ENCODE results near the gene PDCD11.

Gene PDCD11

GRCh38 chr10:103448746-103449145 lies 52.3 kb downstream of the PDCD11 start:
- in situ Hi-C loops (cut with MboI; ENCODE audit: low sequenced_read_pairs, unreplicated experiment) = no loop called here
- DNase-seq (ENCODE audit: low spot score) = no peak
- no peak for TF ChIP-seq CTCF (IDR thresholded peaks at IDR 0.05; ENCODE audit: borderline replicate concordance, control extremely low read depth, extremely low read depth, insufficient read depth, missing control alignments)

- in situ Hi-C loops (cut with MboI; ENCODE audit: low sequenced_read_pairs, unreplicated experiment) = no loop called here
- no peak for TF ChIP-seq CTCF (IDR thresholded peaks at IDR 0.05; ENCODE audit: borderline replicate concordance, control extremely low read depth, extremely low read depth, insufficient read depth, missing control alignments)
Observed at GRCh38 chr10:103449208-103450144, 53.0 kb downstream of the PDCD11 start.

GRCh38 chr10:103450201-103450695 lies 53.8 kb downstream of the PDCD11 start:
- TF ChIP-seq CTCF (IDR thresholded peaks at IDR 0.05; ENCODE audit: borderline replicate concordance, control extremely low read depth, extremely low read depth, insufficient read depth, missing control alignments) = no peak
- in situ Hi-C loops (cut with MboI; ENCODE audit: low sequenced_read_pairs, unreplicated experiment) = no loop called here

More at GRCh38 chr10:103449208-103450144, 53.0 kb downstream of the PDCD11 start:
- no peak for DNase-seq (ENCODE audit: low spot score)

GRCh38 chr10:103451091-103451813 lies 54.8 kb downstream of the PDCD11 start:
- DNase-seq (ENCODE audit: low spot score) = peak; percentile 67
- in situ Hi-C loops (cut with MboI; ENCODE audit: low sequenced_read_pairs, unreplicated experiment) = no loop called here
- TF ChIP-seq CTCF (IDR thresholded peaks at IDR 0.05; ENCODE audit: borderline replicate concordance, control extremely low read depth, extremely low read depth, insufficient read depth, missing control alignments) = no peak

More at GRCh38 chr10:103450201-103450695, 53.8 kb downstream of the PDCD11 start:
- no peak for DNase-seq (ENCODE audit: low spot score)

- peak; percentile 92 for DNase-seq (ENCODE audit: low spot score)
- in situ Hi-C loops (cut with MboI; ENCODE audit: low sequenced_read_pairs, unreplicated experiment) = no loop called here
- TF ChIP-seq CTCF (IDR thresholded peaks at IDR 0.05; ENCODE audit: borderline replicate concordance, control extremely low read depth, extremely low read depth, insufficient read depth, missing control alignments) = no peak
Observed at GRCh38 chr10:103451831-103452505, 55.5 kb downstream of the PDCD11 start, which contains the start of gene CALHM2. TSS of gene CALHM2 (minus strand) at chr10:103452370. CDS start at chr10:103449941, 2,429 bp downstream.
